ENCODE data around the gene TF.
"Not testable (repeated sequence)": the region's sequence is repeated elsewhere in the genome, so short reads cannot be mapped to it uniquely, and the experiment has no call there.

The TF gene

GRCh38 chr3:133769536-133769935, 23.3 kb downstream of the TF start:
- DNase-seq, result no peak

DNA sequence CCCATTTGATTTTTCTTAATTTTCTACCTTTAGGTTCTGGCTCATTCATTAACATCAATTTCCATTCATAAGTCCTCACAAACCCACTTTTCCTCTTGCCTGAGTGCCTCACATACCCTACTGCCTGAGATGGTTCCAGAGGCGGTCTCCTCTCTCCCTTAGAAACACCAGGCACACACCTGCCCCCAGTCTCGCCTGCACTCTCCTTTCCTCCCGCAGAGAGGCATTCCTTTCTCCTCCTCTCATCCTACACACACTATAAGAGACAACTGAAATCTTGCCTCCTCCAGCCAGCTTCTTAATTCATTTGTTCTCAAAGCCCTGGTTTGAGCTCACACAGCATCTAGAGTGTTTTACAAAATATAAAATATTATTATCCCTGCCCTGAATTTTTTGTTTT, 27.5 kb downstream of the TF start:
- DNase-seq, result no peak

DNA sequence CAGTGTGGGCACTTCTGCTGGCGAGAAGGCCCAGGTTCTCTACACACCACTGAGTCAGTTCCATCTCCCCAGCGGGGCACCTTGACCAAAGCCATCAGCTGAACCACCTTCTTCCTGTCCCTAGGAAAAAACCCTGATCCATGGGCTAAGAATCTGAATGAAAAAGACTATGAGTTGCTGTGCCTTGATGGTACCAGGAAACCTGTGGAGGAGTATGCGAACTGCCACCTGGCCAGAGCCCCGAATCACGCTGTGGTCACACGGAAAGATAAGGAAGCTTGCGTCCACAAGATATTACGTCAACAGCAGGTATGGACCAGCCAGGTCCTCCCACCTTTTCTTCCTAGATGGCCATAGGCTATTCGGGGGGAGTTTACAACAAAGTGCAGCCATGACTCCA, 29.1 kb downstream of the TF start:
- DNase-seq, result no peak

DNA sequence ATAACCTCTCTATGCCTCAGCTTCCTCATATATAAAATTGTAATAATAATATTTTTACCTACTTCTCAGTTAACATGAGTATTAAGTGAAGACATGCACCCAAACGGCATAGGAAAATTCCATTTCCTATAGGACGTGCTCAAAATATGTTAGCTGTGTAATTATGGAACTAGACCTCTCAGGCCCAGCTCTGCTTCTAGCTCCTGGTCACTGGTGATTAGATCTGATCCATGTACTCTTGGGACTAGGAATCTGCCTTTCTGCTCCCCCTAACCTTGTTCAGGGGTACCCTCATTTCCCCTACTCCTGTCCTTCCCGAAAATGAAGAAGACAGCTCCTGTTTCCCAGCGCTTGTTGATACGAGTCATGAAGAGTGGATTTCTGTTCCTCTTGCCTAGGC, 29.6 kb downstream of the TF start:
- no peak for DNase-seq

DNA sequence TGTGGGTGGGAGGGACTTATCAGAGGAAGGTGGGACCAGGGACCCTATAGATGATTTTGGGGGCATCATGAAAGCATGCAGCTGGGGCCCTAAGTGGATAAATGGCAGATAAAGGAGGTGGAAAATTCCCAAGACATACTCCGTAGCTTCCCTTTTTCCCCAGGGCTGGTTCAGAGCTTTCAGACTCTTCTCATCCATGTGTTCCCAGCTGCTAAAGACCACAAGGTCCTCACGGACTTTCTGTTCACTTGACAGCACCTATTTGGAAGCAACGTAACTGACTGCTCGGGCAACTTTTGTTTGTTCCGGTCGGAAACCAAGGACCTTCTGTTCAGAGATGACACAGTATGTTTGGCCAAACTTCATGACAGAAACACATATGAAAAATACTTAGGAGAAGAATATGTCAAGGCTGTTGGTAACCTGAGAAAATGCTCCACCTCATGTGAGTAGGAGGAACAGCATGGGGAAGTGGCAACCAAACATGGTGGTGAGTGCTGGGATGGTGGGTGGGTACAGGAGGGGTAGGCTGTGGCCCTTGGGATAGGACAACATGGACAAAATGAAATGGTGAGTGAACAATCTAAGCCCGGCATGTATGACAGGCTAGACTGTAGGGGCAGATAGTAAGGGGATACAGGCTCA, 30.7 kb downstream of the TF start:
- no peak for DNase-seq

- no peak for DNase-seq
Measured at GRCh38 chr3:133777807-133778568, 31.8 kb downstream of the TF start.

DNA sequence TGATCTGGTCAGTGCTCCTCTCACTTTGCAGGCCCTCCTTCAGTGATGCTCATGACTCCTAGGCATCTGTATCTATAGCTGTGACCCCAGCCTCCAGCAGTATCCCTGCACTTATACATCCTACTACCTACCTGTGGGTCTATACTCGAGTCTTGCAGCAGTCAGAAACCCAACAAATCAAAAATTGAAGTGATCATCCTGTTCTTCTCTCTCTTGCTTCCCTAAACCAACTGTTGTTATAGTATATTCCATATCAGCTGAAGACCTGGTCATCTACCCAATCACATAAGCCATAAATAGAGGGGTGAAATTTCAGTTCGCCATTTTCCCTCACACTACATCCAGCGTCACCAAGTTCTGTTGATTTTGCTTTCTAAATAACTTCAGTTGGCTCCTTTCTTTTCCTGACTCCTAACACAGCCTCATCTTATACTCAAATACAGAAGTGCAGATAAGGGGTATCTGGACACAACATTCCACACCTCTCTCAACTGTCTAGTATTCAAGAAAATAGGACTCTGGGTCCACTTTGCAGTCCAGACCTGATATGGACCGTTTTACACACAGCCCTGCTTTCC, 33.5 kb downstream of the TF start:
- DNase-seq, result no peak

DNA sequence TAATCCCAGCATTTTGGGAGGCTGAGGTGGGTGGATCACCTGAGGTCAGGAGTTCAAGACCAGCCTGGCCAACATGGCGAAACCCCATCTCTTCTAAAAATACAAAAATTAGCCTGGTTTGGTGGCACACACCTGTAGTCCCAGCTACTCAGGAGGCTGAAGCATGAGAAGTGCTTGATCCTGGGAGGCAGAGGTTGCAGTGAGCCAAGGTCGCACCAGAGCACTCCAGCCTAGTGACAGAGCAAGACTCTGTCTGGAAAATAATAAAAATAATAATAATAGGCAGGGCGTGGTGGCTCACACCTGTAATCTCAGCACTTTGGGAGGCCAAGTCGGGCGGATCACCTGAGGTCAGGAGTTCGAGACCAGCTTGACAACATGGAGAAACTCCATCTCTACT, 34.6 kb downstream of the TF start:
- not testable (repeated sequence) for DNase-seq

DNA sequence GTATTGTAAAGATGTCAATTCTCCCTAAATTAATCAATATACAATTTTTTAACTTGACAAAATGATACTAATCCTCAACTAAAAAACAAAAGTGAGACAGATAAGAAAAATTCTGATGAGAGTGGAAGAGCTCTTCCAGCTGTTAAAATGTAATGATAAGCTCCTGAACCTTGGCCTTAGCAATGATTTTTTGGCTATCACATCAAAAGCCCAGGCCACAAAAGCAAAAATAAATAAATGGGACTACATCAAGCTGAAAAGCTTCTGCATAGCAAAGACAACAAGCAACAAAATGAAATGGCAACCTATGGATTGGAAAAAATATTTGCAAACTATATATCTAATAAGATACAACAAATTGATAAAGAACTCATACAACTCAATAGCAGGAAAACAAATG, 35.4 kb downstream of the TF start:
- no peak for DNase-seq

- DNase-seq, result no peak
Measured at GRCh38 chr3:133782454-133782853, 36.3 kb downstream of the TF start.

- DNase-seq, result no peak
Measured at GRCh38 chr3:133783762-133784161, 37.6 kb downstream of the TF start.

- no peak for DNase-seq
Measured at GRCh38 chr3:133788024-133788423, 41.8 kb downstream of the TF start.

DNA sequence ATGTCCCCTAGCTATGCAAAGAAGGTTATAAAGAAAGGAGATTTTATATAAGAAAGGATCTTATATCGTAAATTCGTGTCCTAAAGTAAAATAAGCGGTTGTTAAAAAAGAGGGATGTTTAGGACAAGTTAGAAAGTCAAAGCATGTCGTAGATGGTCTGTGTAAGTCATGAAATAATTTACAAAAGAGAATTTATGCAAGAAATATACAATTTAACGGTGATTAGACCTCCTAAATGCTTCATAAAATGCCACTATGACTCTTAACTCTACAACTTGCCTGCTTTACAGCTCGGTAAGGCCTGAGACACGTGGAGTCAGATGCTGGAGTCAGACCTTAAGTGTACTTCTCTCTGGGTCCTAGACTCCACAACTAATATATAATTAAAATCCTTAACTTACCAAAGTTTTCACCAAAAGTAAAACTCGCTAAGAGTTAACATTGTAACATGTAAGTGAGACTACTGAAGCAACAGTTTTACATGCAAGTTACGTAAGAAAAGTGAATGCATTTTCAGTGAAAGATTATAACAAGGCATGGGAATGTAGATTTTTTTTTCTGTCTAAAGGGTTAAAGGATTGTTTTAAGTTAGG, 46.1 kb downstream of the TF start:
- DNase-seq, result no peak

DNA sequence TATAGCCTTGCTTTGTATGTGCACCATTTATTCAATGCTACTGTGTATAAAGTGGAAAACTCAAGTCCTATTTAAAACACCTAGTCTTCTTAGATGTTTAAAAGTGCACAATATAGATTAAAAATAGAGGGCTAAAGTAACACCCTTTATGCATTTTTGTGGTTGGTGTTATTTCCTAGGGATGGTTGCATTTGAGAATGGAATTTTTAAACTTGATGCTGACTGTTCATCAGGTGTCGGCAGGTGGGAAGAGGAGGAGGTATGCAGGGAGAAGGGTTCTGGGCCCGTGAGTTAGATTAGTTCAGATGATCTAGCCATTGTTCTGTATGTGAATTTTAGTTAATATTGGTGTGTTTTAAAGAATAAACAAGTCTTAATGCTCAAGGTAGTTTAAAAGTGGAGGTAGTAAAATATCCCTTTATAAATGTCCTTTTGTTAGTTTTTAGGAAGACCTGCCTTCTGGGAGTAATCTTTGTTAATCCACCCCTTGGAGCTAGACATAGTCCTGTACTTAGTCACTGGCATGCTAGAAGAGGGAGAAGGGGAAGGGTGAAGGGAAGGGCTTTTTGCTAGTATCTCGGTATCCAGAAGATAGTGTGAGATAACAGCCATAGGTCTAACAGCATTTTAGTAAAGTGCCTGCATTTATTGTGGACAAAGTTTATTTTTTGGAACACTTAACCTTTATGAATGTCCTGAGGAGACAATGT, 51.4 kb downstream of the TF start:
- no peak for DNase-seq

- no peak for DNase-seq
Measured at GRCh38 chr3:133799794-133800585, 53.8 kb downstream of the TF start.

GRCh38 chr3:133803469-133803868, 57.3 kb downstream of the TF start:
- DNase-seq, result no peak

DNA sequence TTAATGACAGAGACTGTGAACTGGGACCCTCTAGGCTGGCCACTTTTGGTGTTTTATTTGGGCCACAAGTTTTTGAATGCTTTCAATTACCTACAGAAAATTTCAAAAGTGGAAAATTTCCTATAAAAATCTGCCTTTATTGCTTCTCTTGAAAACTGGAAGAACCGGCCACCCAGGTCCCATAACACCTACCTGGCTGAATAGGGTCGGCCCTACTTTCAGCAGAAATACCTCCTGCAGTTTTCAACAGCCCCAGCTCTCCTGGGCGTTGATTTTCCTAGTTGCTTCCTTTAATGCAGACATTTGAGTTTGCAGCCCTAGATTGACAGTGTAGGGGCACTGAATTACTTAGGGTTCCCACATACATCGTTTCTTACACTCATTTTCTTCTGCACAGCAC, 58.7 kb downstream of the TF start:
- no peak for DNase-seq

GRCh38 chr3:133805384-133805701, 59.1 kb downstream of the TF start:
- DNase-seq, result no peak

DNA sequence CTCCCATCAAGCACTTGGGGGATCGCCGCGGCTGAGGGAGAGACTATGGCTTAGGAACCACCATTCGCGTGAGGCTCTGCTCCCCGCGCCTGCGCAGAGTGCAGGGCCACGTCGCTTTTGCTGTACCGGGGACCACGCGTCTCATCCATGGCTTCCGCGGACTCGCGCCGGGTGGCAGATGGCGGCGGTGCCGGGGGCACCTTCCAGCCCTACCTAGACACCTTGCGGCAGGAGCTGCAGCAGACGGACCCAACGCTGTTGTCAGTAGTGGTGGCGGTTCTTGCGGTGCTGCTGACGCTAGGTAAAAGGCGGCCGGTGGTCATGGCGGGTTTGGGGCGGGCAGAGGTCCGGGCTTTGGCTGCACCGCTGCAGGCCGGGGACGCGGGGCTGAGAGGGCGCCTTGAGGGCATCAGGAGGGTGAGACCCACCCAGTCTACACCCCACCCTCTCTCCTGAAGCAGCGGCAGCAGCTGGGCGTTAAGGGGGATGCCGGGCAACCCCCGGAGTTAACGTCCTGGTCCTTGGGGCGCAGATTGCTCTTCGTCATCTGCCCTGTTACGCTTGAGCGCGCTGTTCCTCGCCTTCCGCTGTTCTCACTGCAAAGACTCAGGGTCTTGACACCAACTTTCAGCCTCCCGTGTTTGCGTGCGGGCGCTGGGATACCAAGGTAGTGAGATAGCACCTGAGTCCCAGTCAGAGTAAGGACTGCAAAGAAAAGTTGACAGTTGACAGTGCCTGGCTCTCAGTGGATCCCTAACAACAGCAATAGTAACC, 59.7 kb downstream of the TF start, which contains the start of gene SRPRB:
TSS of gene SRPRB (plus strand) at position 114 of the 774 bp plus-strand sequence. CDS start at position 148, 34 bp downstream.
- DNase-seq, result peak; percentile 88

DNA sequence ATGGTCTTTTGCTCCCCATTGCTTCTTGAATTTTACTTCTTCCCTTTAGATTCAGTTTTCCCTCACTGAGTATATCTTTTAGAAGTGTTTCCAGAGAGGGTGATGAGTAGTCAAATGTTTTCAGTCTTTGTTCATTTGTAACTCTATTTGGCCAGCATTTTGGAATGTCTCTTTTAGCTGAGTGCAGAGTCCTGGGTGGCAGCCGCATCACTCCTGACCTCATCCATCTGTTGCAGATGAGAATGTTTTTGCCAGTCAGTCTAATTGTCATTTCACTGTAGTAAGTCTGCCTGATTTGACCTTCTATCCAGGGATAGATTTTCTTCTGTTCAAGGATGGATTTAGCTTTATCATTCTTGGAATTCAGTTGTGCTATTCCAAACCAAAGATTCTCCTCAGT, 66.7 kb downstream of the TF start:
- no peak for DNase-seq

DNA sequence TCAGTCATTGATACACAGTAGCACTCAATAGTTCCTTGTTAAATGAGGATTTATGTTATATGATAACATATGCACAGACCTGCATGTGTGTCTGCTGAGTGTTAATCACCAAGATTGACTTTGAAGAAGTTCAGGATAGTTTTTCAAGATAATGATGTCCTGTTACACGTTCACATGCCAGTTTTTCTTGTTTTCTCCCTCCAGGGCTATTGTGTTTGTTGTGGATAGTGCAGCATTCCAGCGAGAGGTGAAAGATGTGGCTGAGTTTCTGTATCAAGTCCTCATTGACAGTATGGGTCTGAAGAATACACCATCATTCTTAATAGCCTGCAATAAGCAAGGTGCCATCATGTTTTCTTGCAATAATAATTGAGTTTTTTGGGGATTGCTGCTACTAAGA, 69.2 kb downstream of the TF start:
- no peak for DNase-seq

DNA sequence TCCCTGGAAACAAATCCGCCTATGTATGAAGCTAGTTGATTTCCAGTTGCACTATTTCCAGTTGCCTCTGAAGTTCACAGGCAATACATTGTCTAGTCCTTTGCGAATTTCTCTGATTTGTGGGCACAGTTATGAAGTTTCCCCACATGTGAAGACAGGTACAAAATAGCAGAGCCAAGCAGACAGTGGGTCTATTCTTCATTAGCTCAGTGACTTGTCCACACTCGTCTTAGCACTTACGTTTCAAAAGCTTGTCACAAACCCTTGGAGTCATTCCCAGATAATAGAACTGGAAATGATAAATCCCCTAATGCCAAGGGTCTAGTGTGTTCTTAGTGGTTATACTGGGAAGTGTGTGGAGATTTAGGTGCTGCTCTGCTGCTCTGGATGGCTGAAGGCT, 73.9 kb downstream of the TF start:
- DNase-seq, result no peak
